Panc1 (cell line): Measurements from ENCODE around the gene RETREG3. TPM values are rescaled to one million over a fixed set of nuclear protein-coding genes. Genes with fewer than 3 reads are reported as not detected.

Experiments used
- ATAC-seq: fragments of 200-7000 bp; cut with Tn5 transposase; 2 replicates; pipeline ENCODE4 v1.9.1; 2020; ENCODE audit warnings: mild to moderate bottlenecking, moderate library complexity
- BruUV-seq: library from RNA; stranded (reverse); fragments of 400-500 nt; replicated peaks from 2 replicates; lab custom pipeline; 2021; lab: Mats Ljungman, UMichigan
- CTCF ChIA-PET: fragments of 300-600 bp; sonication (Branson Sonifier 250); formaldehyde crosslinking; loops from one replicate; lab custom pipeline; 2022; ENCODE audit warnings: antibody characterized with exemption; lab: Charles Lee
- POLR2A ChIA-PET: fragments of 300-600 bp; sonication (Branson Sonifier 250); formaldehyde crosslinking; loops from one replicate; lab custom pipeline; 2022; ENCODE audit warnings: antibody characterized with exemption; lab: Charles Lee
- DNase-seq: peaks from one replicate; pipeline ENCODE4 v3.0.0-alpha.2; 2010; ENCODE audit warnings: low read depth, low spot score
- H3K27ac ChIP-seq: 2 replicates; pipeline ENCODE4 v1.5.1; 2011; ENCODE audit warnings: mild to moderate bottlenecking, low read length, inconsistent platforms
- H3K27me3 ChIP-seq: fragments of 200-500 bp; sonication (Bioruptor generic); 2 replicates; pipeline ENCODE4 v1.6.0; 2014; ENCODE audit warnings: low read length, inconsistent platforms; ENCODE audit not compliant: control insufficient read depth, insufficient read depth
- H3K36me3 ChIP-seq: fragments of 200-500 bp; sonication (Bioruptor generic); 2 replicates; pipeline ENCODE4 v1.5.1; 2014; ENCODE audit warnings: inconsistent platforms, mild to moderate bottlenecking, low read length, moderate library complexity; ENCODE audit not compliant: control insufficient read depth, insufficient read depth
- H3K4me1 ChIP-seq: 2 replicates; pipeline ENCODE4 v1.5.1; 2011; ENCODE audit warnings: inconsistent platforms, mild to moderate bottlenecking, low read length, moderate library complexity; ENCODE audit not compliant: control insufficient read depth, insufficient read depth
- H3K4me3 ChIP-seq, 2 experiments: 2 replicates each; pipeline ENCODE4 v1.5.1; 2011 to 2012; ENCODE audit warnings: low read depth in 2 of 2, low read length in 2 of 2, mild to moderate bottlenecking in 2 of 2, inconsistent platforms in 1 of 2, moderate library complexity in 1 of 2
- H3K9me3 ChIP-seq: fragments of 200-500 bp; sonication (Bioruptor generic); 2 replicates; pipeline ENCODE4 v1.5.1; 2014; ENCODE audit warnings: low read depth, mild to moderate bottlenecking, inconsistent platforms, low read length, moderate library complexity; ENCODE audit not compliant: control insufficient read depth, insufficient read depth
- POLR2AphosphoS5 ChIP-seq: IDR thresholded peaks from 2 replicates; pipeline ENCODE4 v1.6.1; 2012; ENCODE audit warnings: mild to moderate bottlenecking, low read depth, low read length, moderate library complexity
- REST ChIP-seq, 2 experiments: IDR thresholded peaks; 2 replicates each; pipeline ENCODE4 v1.6.1; 2011 to 2012; ENCODE audit warnings: low read depth in 2 of 2, control low read depth in 1 of 2, low read length in 1 of 2, mild to moderate bottlenecking in 1 of 2, moderate library complexity in 1 of 2; ENCODE audit not compliant: insufficient read depth in 1 of 2
- SIN3A ChIP-seq: IDR thresholded peaks from 2 replicates; pipeline ENCODE4 v1.6.1; 2012; ENCODE audit warnings: low read depth, mild to moderate bottlenecking, low read length, moderate library complexity, borderline replicate concordance; ENCODE audit not compliant: insufficient read depth
- TCF7L2 ChIP-seq: IDR thresholded peaks from 2 replicates; pipeline ENCODE4 v1.6.1; 2011; ENCODE audit warnings: mild to moderate bottlenecking, low read depth, low read length, inconsistent platforms
- in situ Hi-C: cut with HindIII; loops from 2 replicates; pipeline ENCODE4 v1.10.0; 2016; ENCODE audit warnings: low sequenced_read_pairs, low pct_unique_long_range_greater_than_20kb
- intact Hi-C: fragments of 100-400 bp; cut with micrococcal nuclease; formaldehyde crosslinking; loops from one replicate; pipeline ENCODE4 v1.10.0; 2022; ENCODE audit not compliant: unreplicated experiment
- total RNA-seq: library from RNA; stranded (reverse); gene quantifications from one replicate; pipeline ENCODE4 v1.2.1, GENCODE V29; 2021; ENCODE audit not compliant: unreplicated experiment
- TF ChIP-seq, protein P1 (sequence below): fragments of 450-650 bp; IDR thresholded peaks from 2 replicates; pipeline ENCODE4 v1.5.1; 2017; ENCODE audit warnings: mild to moderate bottlenecking

RETREG3 gene
- total RNA-seq, 1 experiment from 2014 or later = 42.3 TPM

- no peaks in the 10 kb centered on the region for H3K27me3 ChIP-seq
- ATAC-seq (no peak), DNase-seq (no peak)
- BruUV-seq = no TSS peak
- in situ Hi-C loops = no loop called here
- peak overlapping the region; percentile 89 for H3K27ac ChIP-seq
- intact Hi-C loops = no loop called here
- H3K4me1 ChIP-seq = peaks cover 28% of the 10 kb centered on the region
- ChIA-PET CTCF (interaction anchor here (0.6 kb wide), 1 partner anchor 175 kb away, joined by 3 read pairs; the partner anchor contains the start of gene STAT3), POLR2A (no interaction called here)
- H3K9me3 ChIP-seq = no peaks in the 10 kb centered on the region
- TF ChIP-seq, protein P1, sequence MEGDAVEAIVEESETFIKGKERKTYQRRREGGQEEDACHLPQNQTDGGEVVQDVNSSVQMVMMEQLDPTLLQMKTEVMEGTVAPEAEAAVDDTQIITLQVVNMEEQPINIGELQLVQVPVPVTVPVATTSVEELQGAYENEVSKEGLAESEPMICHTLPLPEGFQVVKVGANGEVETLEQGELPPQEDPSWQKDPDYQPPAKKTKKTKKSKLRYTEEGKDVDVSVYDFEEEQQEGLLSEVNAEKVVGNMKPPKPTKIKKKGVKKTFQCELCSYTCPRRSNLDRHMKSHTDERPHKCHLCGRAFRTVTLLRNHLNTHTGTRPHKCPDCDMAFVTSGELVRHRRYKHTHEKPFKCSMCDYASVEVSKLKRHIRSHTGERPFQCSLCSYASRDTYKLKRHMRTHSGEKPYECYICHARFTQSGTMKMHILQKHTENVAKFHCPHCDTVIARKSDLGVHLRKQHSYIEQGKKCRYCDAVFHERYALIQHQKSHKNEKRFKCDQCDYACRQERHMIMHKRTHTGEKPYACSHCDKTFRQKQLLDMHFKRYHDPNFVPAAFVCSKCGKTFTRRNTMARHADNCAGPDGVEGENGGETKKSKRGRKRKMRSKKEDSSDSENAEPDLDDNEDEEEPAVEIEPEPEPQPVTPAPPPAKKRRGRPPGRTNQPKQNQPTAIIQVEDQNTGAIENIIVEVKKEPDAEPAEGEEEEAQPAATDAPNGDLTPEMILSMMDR = no peak
- TF ChIP-seq REST (IDR thresholded peaks at IDR 0.05; ENCODE audit: insufficient read depth in 1 of 2, low read depth in 2 of 2, low read length in 1 of 2) (no peak), SIN3A (no peak), POLR2AphosphoS5 (no peak), TCF7L2 (no peak)
- peaks cover 7% of the 10 kb centered on the region for H3K36me3 ChIP-seq
- H3K4me3 ChIP-seq = peak overlapping the region; percentile 87 to 88
Observed at GRCh38 chr17:42563950-42564349, 45.2 kb downstream of the RETREG3 start.

DNA sequence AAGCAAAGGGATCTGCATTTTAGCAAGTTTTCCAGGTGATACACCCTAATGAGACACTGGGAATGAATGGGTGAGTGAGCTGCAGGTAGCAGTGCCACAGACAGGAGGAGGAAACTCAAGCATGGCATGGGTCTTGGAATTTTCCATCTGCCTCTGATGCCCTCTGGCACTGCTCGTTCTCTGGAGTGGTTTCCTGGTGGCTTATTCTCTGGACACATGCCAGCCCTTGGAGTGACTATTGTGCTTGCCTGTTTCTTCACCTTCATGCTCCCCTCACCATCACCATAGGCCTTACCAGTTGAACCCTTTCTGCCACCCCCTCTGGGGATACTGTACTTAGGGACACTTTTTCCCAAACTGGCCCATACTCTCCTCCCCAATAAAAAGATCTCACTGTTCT, 45.6 kb downstream of the RETREG3 start:
- ATAC-seq (no peak), DNase-seq (no peak)
- CTCF ChIA-PET = no interaction called here
- no TSS peak for BruUV-seq
- POLR2A ChIA-PET = no interaction called here
- TF ChIP-seq SIN3A (no peak), TCF7L2 (no peak), POLR2AphosphoS5 (no peak), REST (IDR thresholded peaks at IDR 0.05; ENCODE audit: insufficient read depth in 1 of 2, low read depth in 2 of 2, low read length in 1 of 2) (no peak)
- TF ChIP-seq, protein P1 = no peak
- H3K4me1 ChIP-seq = peaks cover 27% of the 10 kb centered on the region
- no peaks in the 10 kb centered on the region for H3K27me3 ChIP-seq
- in situ Hi-C loops (no loop called here), intact Hi-C loops (no loop called here)
- peak overlapping the region; percentile 87 to 88 for H3K4me3 ChIP-seq
- peak overlapping the region; percentile 89 for H3K27ac ChIP-seq
- no peaks in the 10 kb centered on the region for H3K9me3 ChIP-seq
- peaks cover 7% of the 10 kb centered on the region for H3K36me3 ChIP-seq
